ENCODE measurements around the gene KRTAP5-1. TPM values are rescaled to one million over a fixed set of nuclear protein-coding genes. Genes with fewer than 3 reads are reported as not detected.

Gene KRTAP5-1
- total RNA-seq, 1 experiment from 2014 or later = not detected

GRCh38 chr11:1545432-1545831, 39.7 kb downstream of the KRTAP5-1 start:
- peaks cover 7% of the 10 kb centered on the region for H3K27me3 ChIP-seq
- H3K4me3 ChIP-seq = no peak overlapping the region
- no peaks in the 10 kb centered on the region for H3K9me3 ChIP-seq
- no peaks in the 10 kb centered on the region for H3K36me3 ChIP-seq
- no peak for DNase-seq

- Histone ChIP-seq H3K36me3 (no peaks in the 10 kb centered on the region), H3K27me3 (peaks cover 7% of the 10 kb centered on the region), H3K4me3 (no peak overlapping the region), H3K9me3 (no peaks in the 10 kb centered on the region)
- no peak for DNase-seq
Observed at GRCh38 chr11:1544536-1544935, 40.5 kb downstream of the KRTAP5-1 start.

- Histone ChIP-seq H3K27me3 (peaks cover 7% of the 10 kb centered on the region), H3K36me3 (no peaks in the 10 kb centered on the region), H3K4me3 (no peak overlapping the region), H3K9me3 (no peaks in the 10 kb centered on the region)
- DNase-seq = no peak
Observed at GRCh38 chr11:1543606-1544263, 41.3 kb downstream of the KRTAP5-1 start.

GRCh38 chr11:1542267-1542666, 42.8 kb downstream of the KRTAP5-1 start:
- no peaks in the 10 kb centered on the region for H3K36me3 ChIP-seq
- peaks cover 6% of the 10 kb centered on the region for H3K27me3 ChIP-seq
- H3K4me3 ChIP-seq = no peak overlapping the region
- H3K9me3 ChIP-seq = no peaks in the 10 kb centered on the region
- DNase-seq = no peak

GRCh38 chr11:1541474-1542204, 43.4 kb downstream of the KRTAP5-1 start:
- no peak for DNase-seq
- H3K4me3 ChIP-seq = no peak overlapping the region
- H3K36me3 ChIP-seq = no peaks in the 10 kb centered on the region
- H3K9me3 ChIP-seq = no peaks in the 10 kb centered on the region
- peaks cover 4% of the 10 kb centered on the region for H3K27me3 ChIP-seq

- H3K36me3 ChIP-seq = 0 out of 2 replicates have a peak, but pooled peaks cover 2% of the 10 kb centered on the region
- no peak for DNase-seq
- no peaks in the 10 kb centered on the region for H3K9me3 ChIP-seq
- no peak overlapping the region for H3K4me3 ChIP-seq
- H3K27me3 ChIP-seq = no peaks in the 10 kb centered on the region; the same call in 1 of the 2 replicates
Observed at GRCh38 chr11:1540074-1540473, 45.0 kb downstream of the KRTAP5-1 start.

DNA sequence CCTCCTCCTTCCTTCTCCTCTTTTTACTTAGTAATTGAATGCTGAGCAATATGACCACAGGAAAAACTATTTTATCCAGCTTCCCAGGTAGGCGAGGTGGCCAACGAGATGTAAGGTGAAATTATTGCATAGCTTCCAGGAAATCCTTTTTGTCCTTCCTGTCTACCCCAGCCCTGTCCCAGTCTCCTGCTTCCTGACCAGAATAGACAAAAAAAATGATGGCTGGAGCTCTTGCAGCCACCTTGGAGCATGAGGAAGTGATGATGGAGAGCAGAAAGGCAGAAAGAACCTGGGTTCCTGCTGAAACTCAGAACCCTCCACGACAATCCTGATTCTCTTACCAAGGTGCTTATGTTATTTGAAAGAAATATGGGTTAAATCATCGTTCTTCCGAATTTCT, 46.9 kb downstream of the KRTAP5-1 start:
- no peak for DNase-seq
- Histone ChIP-seq H3K36me3 (peaks cover 2% of the 10 kb centered on the region; the same call in 1 of the 2 replicates), H3K9me3 (no peaks in the 10 kb centered on the region), H3K4me3 (no peak overlapping the region), H3K27me3 (no peaks in the 10 kb centered on the region; the same call in 1 of the 2 replicates)

DNA sequence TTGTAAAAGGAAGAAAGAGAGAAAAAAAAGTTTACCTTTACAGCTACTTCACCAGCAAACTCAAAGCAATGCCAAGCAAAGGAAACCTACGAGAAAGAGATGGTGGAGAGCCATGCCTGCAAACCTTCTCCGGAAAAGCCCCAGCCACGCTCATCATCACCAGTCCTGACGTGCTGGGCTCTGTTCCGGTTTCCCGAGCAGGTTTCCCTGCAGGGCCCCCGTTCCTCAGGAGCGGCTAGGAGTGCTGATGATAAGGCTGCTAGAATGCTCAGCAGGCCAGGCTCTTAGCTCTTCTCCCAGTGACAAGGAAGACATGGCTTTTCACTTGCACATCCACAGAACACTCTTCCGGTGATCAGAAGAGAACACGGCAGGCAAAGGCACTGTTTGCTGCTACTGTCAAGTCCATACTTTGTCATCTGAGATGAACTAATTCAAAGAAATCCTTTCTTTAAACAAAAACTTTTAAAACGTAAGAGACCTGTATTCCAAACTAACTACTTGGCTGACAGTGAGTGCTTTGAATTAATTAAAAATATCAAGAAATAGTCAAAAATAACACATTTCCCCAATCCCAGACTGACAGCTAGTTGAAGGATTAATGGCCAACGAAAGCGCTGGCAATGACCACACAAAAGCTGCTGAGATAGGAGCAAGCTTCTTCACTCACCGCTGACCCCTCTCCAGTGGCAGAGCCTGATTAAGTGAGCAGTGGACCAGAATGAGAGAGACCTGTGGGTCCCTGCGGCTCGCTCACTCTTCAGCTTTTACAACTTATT, 48.8 kb downstream of the KRTAP5-1 start:
- DNase-seq = no peak
- H3K4me3 ChIP-seq = no peak overlapping the region
- H3K36me3 ChIP-seq = peaks cover 2% of the 10 kb centered on the region; the same call in 1 of the 2 replicates
- no peaks in the 10 kb centered on the region for H3K9me3 ChIP-seq
- no peaks in the 10 kb centered on the region; the same call in 1 of the 2 replicates for H3K27me3 ChIP-seq

GRCh38 chr11:1534682-1535081, 50.4 kb downstream of the KRTAP5-1 start:
- Histone ChIP-seq H3K27me3 (no peaks in the 10 kb centered on the region; the same call in 1 of the 2 replicates), H3K9me3 (no peaks in the 10 kb centered on the region), H3K4me3 (no peak overlapping the region), H3K36me3 (peaks cover 2% of the 10 kb centered on the region; the same call in 1 of the 2 replicates)
- DNase-seq = no peak

Other genes starting within 250 kb of the KRTAP5-1 start
- gene BRSK2, start 195.3 kb downstream of the KRTAP5-1 start, total RNA-seq (2014; rRNA removed; shearing (Covaris generic); ENCODE audit: low replicate concordance) = 4.7 and 6.9 TPM in 2 replicates
- gene MOB2, start 98.5 kb downstream of the KRTAP5-1 start, total RNA-seq (2014; rRNA removed; shearing (Covaris generic); ENCODE audit: low replicate concordance) = 25.4 and 34.2 TPM in 2 replicates
- gene DUSP8, start 13.0 kb downstream of the KRTAP5-1 start, total RNA-seq (2014; rRNA removed; shearing (Covaris generic); ENCODE audit: low replicate concordance) = 1.1 and 4.5 TPM in 2 replicates
- gene KRTAP5-2, start 13.0 kb upstream of the KRTAP5-1 start, total RNA-seq (2014; rRNA removed; shearing (Covaris generic); ENCODE audit: low replicate concordance) = not detected in 2 replicates
- gene KRTAP5-3, start 23.2 kb upstream of the KRTAP5-1 start, total RNA-seq (2014; rRNA removed; shearing (Covaris generic); ENCODE audit: low replicate concordance) = not detected in 2 replicates
- not detected in 2 replicates for gene KRTAP5-4, start 36.9 kb upstream of the KRTAP5-1 start, total RNA-seq (2014; rRNA removed; shearing (Covaris generic); ENCODE audit: low replicate concordance)
- gene KRTAP5-5, start 44.5 kb upstream of the KRTAP5-1 start, total RNA-seq (2014; rRNA removed; shearing (Covaris generic); ENCODE audit: low replicate concordance) = not detected in 2 replicates
- gene KRTAP5-6, start 111.9 kb upstream of the KRTAP5-1 start, total RNA-seq (2014; rRNA removed; shearing (Covaris generic); ENCODE audit: low replicate concordance) = not detected in 2 replicates
- gene IFITM10, start 165.3 kb upstream of the KRTAP5-1 start, total RNA-seq (2014; rRNA removed; shearing (Covaris generic); ENCODE audit: low replicate concordance) = 0.03 and 1.8 TPM in 2 replicates
- gene CTSD, start 178.6 kb upstream of the KRTAP5-1 start, total RNA-seq (2014; rRNA removed; shearing (Covaris generic); ENCODE audit: low replicate concordance) = 201 and 234 TPM in 2 replicates
- not detected in 2 replicates for gene SYT8, start 249.7 kb upstream of the KRTAP5-1 start, total RNA-seq (2014; rRNA removed; shearing (Covaris generic); ENCODE audit: low replicate concordance)

All from MG63 (cell line).